ENCODE data around the gene EIF4E.
"Not testable (repeated sequence)": the region's sequence is repeated elsewhere in the genome, so short reads cannot be mapped to it uniquely, and the experiment has no call there.

The EIF4E gene

GRCh38 chr4:98848448-98848847, 80.5 kb downstream of the EIF4E start:
- TF ChIP-seq, protein P1, sequence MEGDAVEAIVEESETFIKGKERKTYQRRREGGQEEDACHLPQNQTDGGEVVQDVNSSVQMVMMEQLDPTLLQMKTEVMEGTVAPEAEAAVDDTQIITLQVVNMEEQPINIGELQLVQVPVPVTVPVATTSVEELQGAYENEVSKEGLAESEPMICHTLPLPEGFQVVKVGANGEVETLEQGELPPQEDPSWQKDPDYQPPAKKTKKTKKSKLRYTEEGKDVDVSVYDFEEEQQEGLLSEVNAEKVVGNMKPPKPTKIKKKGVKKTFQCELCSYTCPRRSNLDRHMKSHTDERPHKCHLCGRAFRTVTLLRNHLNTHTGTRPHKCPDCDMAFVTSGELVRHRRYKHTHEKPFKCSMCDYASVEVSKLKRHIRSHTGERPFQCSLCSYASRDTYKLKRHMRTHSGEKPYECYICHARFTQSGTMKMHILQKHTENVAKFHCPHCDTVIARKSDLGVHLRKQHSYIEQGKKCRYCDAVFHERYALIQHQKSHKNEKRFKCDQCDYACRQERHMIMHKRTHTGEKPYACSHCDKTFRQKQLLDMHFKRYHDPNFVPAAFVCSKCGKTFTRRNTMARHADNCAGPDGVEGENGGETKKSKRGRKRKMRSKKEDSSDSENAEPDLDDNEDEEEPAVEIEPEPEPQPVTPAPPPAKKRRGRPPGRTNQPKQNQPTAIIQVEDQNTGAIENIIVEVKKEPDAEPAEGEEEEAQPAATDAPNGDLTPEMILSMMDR (IDR thresholded peaks at IDR 0.05; ENCODE audit: low read depth, low read length) = no peak
- H3K4me3 ChIP-seq (ENCODE audit: low read depth, low read length) = no peak overlapping the region

DNA sequence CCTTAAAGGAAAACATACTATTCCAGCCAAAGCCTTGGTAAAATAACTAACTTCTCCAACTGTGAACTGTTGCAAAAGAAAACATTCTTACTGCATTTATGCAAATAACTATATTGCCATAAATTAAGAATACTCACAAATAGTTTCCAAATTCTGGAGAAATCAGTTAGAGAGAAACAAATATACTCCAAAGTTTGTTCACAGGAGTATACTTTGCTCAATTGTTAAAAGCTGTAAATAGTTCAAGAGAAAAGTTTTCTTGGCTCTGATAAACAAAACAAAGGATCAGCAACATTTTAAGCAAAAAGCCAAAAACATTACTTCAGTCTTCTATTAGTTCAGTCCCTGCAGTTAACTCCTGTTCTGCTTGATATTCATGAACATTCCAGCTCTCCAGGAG, 83.0 kb downstream of the EIF4E start:
- TF ChIP-seq, protein P1 (IDR thresholded peaks at IDR 0.05; ENCODE audit: low read depth, low read length) = no peak
- no peak overlapping the region for H3K4me3 ChIP-seq (ENCODE audit: low read depth, low read length)

GRCh38 chr4:98842917-98843316, 86.0 kb downstream of the EIF4E start:
- not testable (repeated sequence) for H3K4me3 ChIP-seq (ENCODE audit: low read depth, low read length)

DNA sequence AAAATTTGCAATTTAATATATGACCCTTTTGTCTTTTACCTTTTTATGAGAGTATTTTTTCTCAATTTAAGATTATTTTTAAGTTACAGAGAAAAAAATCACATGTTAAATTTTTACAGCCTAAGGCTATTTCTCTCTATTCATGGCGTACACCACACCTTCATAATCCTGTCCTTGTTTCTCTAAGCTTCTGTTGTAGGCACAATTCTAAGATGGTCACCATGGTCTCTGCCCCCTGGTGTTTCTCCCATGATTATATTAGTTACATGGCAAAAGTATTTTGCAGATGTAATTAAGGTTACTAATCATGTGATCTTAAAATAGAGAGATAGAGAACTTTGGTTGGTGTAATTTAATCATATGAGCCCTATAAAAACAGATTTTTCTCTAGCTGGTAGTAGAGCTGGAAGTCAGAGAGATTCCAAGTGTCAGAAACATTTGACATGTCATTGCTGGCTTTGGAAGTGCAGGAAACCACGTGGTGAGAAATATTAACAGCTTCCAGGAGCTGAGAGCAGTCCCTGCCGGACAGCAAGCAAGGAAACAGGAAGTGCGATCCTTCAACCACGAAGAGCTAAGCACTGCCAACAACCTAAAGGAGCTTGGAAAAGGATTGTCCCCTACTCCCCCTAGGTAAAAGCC, 89.8 kb downstream of the EIF4E start:
- no peak overlapping the region for H3K4me3 ChIP-seq (ENCODE audit: low read depth, low read length)

GRCh38 chr4:98838531-98838930, 90.4 kb downstream of the EIF4E start:
- TF ChIP-seq, protein P1 (IDR thresholded peaks at IDR 0.05; ENCODE audit: low read depth, low read length) = no peak
- H3K4me3 ChIP-seq (ENCODE audit: low read depth, low read length) = no peak overlapping the region

More for the DNA sequence above, 89.8 kb downstream of the EIF4E start:
- TF ChIP-seq, protein P1 (IDR thresholded peaks at IDR 0.05; ENCODE audit: low read depth, low read length) = no peak

- H3K4me3 ChIP-seq (ENCODE audit: low read depth, low read length) = no peak overlapping the region
- TF ChIP-seq, protein P1 (IDR thresholded peaks at IDR 0.05; ENCODE audit: low read depth, low read length) = no peak
These were observed 95.5 kb downstream of the EIF4E start for GRCh38 chr4:98833384-98833783.

- not testable (repeated sequence) for H3K4me3 ChIP-seq (ENCODE audit: low read depth, low read length)
These were observed 97.9 kb downstream of the EIF4E start for GRCh38 chr4:98831036-98831435.
